HUES64 (cell line): ENCODE measurements around the gene PANK4.

Experiments
- H3K27ac ChIP-seq: 2 replicates; pipeline ENCODE4 v1.7.0; 2013; ENCODE audit warnings: low read depth, low read length, inconsistent platforms
- H3K27me3 ChIP-seq: 2 replicates; pipeline ENCODE4 v1.6.1; 2013; ENCODE audit warnings: mild to moderate bottlenecking, low read length; ENCODE audit not compliant: insufficient read depth
- H3K36me3 ChIP-seq: 2 replicates; pipeline ENCODE4 v1.6.1; 2013; ENCODE audit warnings: mild to moderate bottlenecking, low read length; ENCODE audit not compliant: insufficient read depth
- H3K4me1 ChIP-seq: 2 replicates; pipeline ENCODE4 v1.6.1; 2013; ENCODE audit warnings: mild to moderate bottlenecking, low read length, moderate library complexity; ENCODE audit not compliant: insufficient read depth
- H3K4me3 ChIP-seq: 2 replicates; pipeline ENCODE4 v1.5.1; 2013; ENCODE audit warnings: mild to moderate bottlenecking, low read length, moderate library complexity
- H3K9ac ChIP-seq: 2 replicates; pipeline ENCODE4 v1.6.1; 2013; ENCODE audit warnings: mild to moderate bottlenecking, low read depth, low read length
- H3K9me3 ChIP-seq: 2 replicates; pipeline ENCODE4 v1.6.1; 2013; ENCODE audit warnings: low read depth, low read length; ENCODE audit not compliant: insufficient read depth
- WGBS: fragments of 150-250, 120-280 bp; methylation state at CpG from one replicate; pipeline ENCODE4 v1.1.7; 2013; ENCODE audit warnings: missing lambda C conversion rate; 5-methylcytosine and 5-hydroxymethylcytosine counted together

Gene PANK4

GRCh38 chr1:2488688-2489087 is 37.7 kb downstream of the PANK4 start:
- Histone ChIP-seq H3K36me3 (no peaks in the 10 kb centered on the region), H3K9ac (no peak overlapping the region), H3K27me3 (no peaks in the 10 kb centered on the region), H3K27ac (no peak overlapping the region), H3K4me1 (no peaks in the 10 kb centered on the region), H3K4me3 (no peak overlapping the region), H3K9me3 (peaks cover 4% of the 10 kb centered on the region; the same call in 1 of the 2 replicates)
- WGBS, result 74% methylated on average over 2 of the region's 2 CpGs

GRCh38 chr1:2486558-2486957 is 39.8 kb downstream of the PANK4 start:
- 92% methylated on average over 9 of the region's 9 CpGs for WGBS
- Histone ChIP-seq H3K27me3 (no peaks in the 10 kb centered on the region), H3K27ac (no peak overlapping the region), H3K9ac (no peak overlapping the region), H3K4me1 (no peaks in the 10 kb centered on the region), H3K9me3 (peaks cover 4% of the 10 kb centered on the region; the same call in 1 of the 2 replicates), H3K4me3 (no peak overlapping the region), H3K36me3 (no peaks in the 10 kb centered on the region)

DNA sequence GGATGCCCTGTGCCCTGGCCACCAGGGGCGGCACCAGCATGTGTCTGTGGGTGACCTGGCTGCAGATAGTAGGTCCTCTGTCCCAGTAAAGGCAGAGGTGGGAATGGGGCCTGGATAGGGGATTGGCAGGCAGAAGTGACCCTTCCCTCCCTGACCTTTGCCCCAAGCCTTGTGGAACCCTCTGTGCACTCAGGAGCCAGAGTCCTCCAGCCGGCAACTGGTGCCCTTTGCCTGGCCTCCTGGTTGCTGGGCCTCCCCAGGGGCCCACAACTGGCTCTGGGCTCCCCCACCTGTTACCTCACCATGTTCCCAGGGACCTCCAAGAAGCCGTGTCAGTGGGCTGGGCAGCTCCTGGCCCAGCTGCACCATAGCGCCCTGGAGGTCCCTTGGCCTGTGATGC is 40.4 kb downstream of the PANK4 start:
- no peaks in the 10 kb centered on the region for H3K36me3 ChIP-seq
- H3K9me3 ChIP-seq, result peaks cover 4% of the 10 kb centered on the region; the same call in 1 of the 2 replicates
- H3K27ac ChIP-seq, result no peak overlapping the region
- no peaks in the 10 kb centered on the region for H3K4me1 ChIP-seq
- 90% methylated on average over 4 of the region's 4 CpGs for WGBS
- H3K4me3 ChIP-seq, result no peak overlapping the region
- no peak overlapping the region for H3K9ac ChIP-seq
- no peaks in the 10 kb centered on the region for H3K27me3 ChIP-seq

GRCh38 chr1:2483970-2484369 is 42.4 kb downstream of the PANK4 start:
- Histone ChIP-seq H3K9me3 (peaks cover 4% of the 10 kb centered on the region; the same call in 1 of the 2 replicates), H3K27me3 (no peaks in the 10 kb centered on the region), H3K27ac (no peak overlapping the region), H3K4me1 (no peaks in the 10 kb centered on the region), H3K9ac (no peak overlapping the region), H3K4me3 (no peak overlapping the region), H3K36me3 (no peaks in the 10 kb centered on the region)
- 90% methylated on average over 15 of the region's 16 CpGs for WGBS

GRCh38 chr1:2483026-2483425 is 43.4 kb downstream of the PANK4 start:
- Histone ChIP-seq H3K27ac (no peak overlapping the region), H3K36me3 (no peaks in the 10 kb centered on the region), H3K4me3 (no peak overlapping the region), H3K9ac (no peak overlapping the region), H3K27me3 (no peaks in the 10 kb centered on the region), H3K9me3 (peaks cover 3% of the 10 kb centered on the region; the same call in 1 of the 2 replicates), H3K4me1 (no peaks in the 10 kb centered on the region)
- 89% methylated on average over 13 of the region's 13 CpGs for WGBS

GRCh38 chr1:2482588-2482987 is 43.8 kb downstream of the PANK4 start:
- Histone ChIP-seq H3K36me3 (no peaks in the 10 kb centered on the region), H3K27me3 (no peaks in the 10 kb centered on the region), H3K9me3 (no peaks in the 10 kb centered on the region), H3K4me3 (no peak overlapping the region), H3K9ac (no peak overlapping the region), H3K4me1 (no peaks in the 10 kb centered on the region), H3K27ac (no peak overlapping the region)
- WGBS, result 88% methylated on average over 11 of the region's 11 CpGs

DNA sequence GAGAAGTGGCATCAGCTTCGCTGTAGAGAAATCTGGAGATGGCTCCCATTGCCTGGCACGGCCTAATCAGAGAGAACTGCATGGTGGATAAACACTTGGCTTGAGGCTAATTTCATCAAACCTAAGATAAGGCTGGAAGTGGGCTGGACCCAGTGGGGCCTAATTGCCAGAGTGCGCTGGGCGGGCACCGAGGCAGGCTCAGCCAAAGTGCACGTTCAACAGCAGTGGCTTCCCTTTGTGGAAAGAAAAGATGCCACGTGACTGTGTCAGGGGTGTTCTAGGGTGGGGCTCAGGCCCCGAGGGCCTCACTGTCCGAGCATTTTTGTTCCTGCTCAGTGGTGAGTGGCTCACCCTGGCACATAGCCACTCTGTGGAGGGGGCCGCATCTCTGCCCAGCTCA is 44.5 kb downstream of the PANK4 start:
- no peak overlapping the region for H3K9ac ChIP-seq
- no peak overlapping the region for H3K27ac ChIP-seq
- no peaks in the 10 kb centered on the region for H3K36me3 ChIP-seq
- WGBS, result 91% methylated on average over 10 of the region's 10 CpGs
- H3K27me3 ChIP-seq, result no peaks in the 10 kb centered on the region
- no peak overlapping the region for H3K4me3 ChIP-seq
- no peaks in the 10 kb centered on the region for H3K4me1 ChIP-seq
- H3K9me3 ChIP-seq, result no peaks in the 10 kb centered on the region

DNA sequence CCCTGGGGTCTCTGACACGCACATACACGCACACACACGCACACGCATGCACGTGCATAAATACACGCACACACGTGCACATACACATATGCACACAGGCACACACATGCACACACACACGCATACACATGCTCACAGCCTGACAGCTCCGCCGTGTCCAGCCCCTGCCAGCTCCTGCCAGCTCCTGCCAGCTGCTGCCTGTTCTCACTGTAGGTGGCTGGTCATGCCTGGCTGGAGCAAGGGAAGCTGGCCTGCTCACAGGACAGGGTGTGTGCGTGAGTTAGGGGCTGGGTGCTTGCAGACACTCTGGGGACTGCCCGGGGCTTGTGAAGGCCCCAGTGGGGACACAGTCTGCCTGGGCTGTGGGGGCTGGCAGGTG is 45.4 kb downstream of the PANK4 start:
- Histone ChIP-seq H3K36me3 (no peaks in the 10 kb centered on the region), H3K9ac (no peak overlapping the region), H3K4me3 (no peak overlapping the region), H3K27me3 (no peaks in the 10 kb centered on the region), H3K9me3 (no peaks in the 10 kb centered on the region), H3K27ac (no peak overlapping the region), H3K4me1 (no peaks in the 10 kb centered on the region)
- 95% methylated on average over 12 of the region's 12 CpGs for WGBS

- Histone ChIP-seq H3K27ac (no peak overlapping the region), H3K9ac (no peak overlapping the region), H3K36me3 (no peaks in the 10 kb centered on the region), H3K4me3 (no peak overlapping the region), H3K27me3 (no peaks in the 10 kb centered on the region), H3K4me1 (no peaks in the 10 kb centered on the region), H3K9me3 (no peaks in the 10 kb centered on the region)
- WGBS, result 92% methylated on average over 18 of the region's 18 CpGs
Measured at GRCh38 chr1:2480236-2480985, 46.0 kb downstream of the PANK4 start.

DNA sequence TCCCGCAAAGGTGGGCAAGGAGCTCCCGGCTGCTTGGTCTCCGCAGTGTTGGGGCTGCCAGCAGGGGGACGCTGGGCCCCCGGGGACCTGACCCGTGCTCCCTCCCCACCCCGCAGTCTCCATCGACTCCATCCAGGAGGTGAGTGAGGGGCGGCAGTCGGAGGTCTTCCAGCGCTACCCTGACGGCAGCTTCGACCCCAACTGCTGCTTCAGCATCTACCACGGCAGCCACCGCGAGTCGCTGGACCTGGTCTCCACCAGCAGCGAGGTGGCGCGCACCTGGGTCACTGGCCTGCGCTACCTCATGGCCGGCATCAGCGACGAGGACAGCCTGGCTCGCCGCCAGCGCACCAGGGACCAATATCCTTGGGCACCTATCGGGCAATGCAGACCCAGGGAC is 46.8 kb downstream of the PANK4 start:
- H3K36me3 ChIP-seq, result no peaks in the 10 kb centered on the region
- no peak overlapping the region for H3K4me3 ChIP-seq
- no peaks in the 10 kb centered on the region for H3K9me3 ChIP-seq
- no peaks in the 10 kb centered on the region for H3K4me1 ChIP-seq
- no peak overlapping the region for H3K9ac ChIP-seq
- H3K27me3 ChIP-seq, result no peaks in the 10 kb centered on the region
- no peak overlapping the region for H3K27ac ChIP-seq
- WGBS, result 92% methylated on average over 28 of the region's 28 CpGs

DNA sequence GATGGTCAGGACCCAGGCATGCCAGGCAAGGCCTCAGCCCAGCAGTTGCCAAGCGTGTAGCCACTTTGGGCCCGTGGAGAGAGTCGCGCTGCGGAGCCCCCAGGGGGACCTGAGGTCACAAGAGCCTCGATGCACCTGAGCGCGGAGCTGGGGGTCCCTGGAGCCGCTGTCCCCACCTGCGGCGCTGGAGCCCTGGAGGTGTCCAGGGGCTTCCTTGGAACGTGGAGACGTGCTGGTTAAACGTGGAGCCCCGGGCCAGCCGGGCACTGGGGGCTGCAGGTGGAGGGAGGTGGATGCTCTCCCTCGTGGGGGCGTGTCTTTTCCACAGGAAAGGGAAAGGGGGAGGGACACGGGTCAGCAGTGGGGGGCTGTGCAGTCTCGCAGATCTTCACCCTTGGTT is 47.2 kb downstream of the PANK4 start:
- H3K4me3 ChIP-seq, result no peak overlapping the region
- H3K9me3 ChIP-seq, result no peaks in the 10 kb centered on the region
- H3K27me3 ChIP-seq, result no peaks in the 10 kb centered on the region
- no peak overlapping the region for H3K9ac ChIP-seq
- no peaks in the 10 kb centered on the region for H3K4me1 ChIP-seq
- 83% methylated on average over 20 of the region's 20 CpGs for WGBS
- no peaks in the 10 kb centered on the region for H3K36me3 ChIP-seq
- H3K27ac ChIP-seq, result no peak overlapping the region
